SKM-1 (cell line): Measurements from ENCODE around the gene SERPINI1.

Experiments used
- DNase-seq: peaks from one replicate; lab custom pipeline; 2025; ENCODE audit not compliant: unreplicated experiment; lab: John Stamatoyannopoulos, UW

SERPINI1 gene

GRCh38 chr3:167735233-167736138 lies at the start of gene SERPINI1:
TSS of gene SERPINI1 (plus strand) at chr3:167735721. CDS start at chr3:167789129, 53,408 bp downstream.
- peak; percentile 87 for DNase-seq

- DNase-seq = no peak
Measured at GRCh38 chr3:167691366-167691765, 44.2 kb upstream of the SERPINI1 start.

GRCh38 chr3:167694121-167694520 lies 41.4 kb upstream of the SERPINI1 start:
- DNase-seq = no peak

- no peak for DNase-seq
Measured at GRCh38 chr3:167700046-167700445, 35.5 kb upstream of the SERPINI1 start.

DNA sequence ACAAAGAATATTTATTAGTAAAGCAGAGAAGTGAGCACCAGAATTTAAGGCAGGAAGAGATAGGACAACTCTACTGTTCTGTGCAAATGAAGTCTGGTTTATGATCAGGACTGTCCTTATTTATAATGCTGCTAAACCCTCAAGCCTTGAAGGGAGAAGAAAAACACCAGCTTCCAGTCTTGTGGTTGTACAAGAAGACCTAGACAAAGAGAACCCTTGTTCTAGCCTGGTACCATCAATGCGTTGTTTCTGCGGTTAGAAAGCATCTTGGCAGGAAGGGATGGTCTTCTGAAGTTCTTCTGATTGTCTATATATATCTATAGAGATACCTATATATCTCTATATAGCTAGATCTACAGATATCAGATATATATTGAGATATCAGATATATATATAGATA lies 34.6 kb upstream of the SERPINI1 start:
- no peak for DNase-seq

DNA sequence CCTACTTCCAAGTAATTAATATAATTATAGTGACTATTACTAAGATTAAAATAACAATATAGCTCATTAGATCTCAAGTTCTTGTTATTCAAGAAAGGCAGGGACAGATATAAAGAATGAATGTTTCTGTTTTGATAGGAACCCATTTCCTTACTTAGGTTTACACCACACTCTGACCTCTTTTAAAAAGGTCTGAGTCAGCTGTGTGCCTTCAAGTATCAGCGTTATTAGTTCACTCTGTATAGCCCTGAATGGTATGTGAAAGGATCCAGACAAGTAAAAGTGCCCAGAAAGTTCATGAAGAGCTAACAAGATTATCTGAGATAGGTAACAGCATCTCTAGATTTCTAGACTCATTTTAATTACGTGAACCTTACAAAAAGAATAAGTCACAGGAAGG lies 29.7 kb upstream of the SERPINI1 start:
- DNase-seq = no peak

DNA sequence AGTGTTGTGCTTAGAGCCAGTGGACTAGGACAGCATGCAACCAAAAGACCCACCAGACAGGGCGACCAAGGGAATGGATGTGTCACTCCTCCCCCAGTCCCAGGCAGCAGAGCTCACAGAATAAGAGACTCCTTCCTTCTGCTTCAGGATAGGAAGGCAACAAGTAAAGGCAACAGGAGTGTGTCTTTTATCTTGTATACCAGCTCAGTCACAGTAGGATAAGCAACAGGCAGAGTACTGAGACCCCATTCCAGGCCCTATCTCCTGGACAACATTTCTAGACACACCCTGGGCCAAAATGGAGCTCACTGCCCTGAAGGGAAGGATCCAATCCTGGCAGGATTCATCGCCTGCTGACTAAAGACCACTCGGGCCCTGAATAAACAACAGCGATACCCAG lies 25.8 kb upstream of the SERPINI1 start:
- no peak for DNase-seq

GRCh38 chr3:167710552-167710951 lies 25.0 kb upstream of the SERPINI1 start:
- DNase-seq = no peak

- no peak for DNase-seq
Measured at GRCh38 chr3:167711439-167711838, 24.1 kb upstream of the SERPINI1 start.

- no peak for DNase-seq
Measured at GRCh38 chr3:167712445-167712844, 23.1 kb upstream of the SERPINI1 start.

DNA sequence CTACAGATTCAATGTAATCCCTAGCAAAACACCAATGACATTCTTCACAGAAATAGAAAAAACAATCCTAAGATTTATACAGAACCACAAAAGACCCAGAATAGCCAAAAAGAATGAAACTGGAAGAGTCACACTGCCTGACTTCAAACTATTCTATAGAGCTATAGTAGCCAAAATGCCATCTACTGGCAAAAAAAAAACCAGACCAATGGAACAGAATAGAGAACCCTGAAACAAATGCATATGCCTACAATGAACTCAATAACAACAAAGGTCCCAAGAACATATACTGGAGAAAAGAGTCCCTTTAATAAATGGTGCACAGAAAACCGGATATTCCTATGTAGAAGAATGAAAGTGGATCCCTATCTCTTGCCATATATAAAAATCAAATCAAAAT lies 20.6 kb upstream of the SERPINI1 start:
- DNase-seq = no peak

- no peak for DNase-seq
Measured at GRCh38 chr3:167716920-167717319, 18.6 kb upstream of the SERPINI1 start.

GRCh38 chr3:167718582-167718981 lies 16.9 kb upstream of the SERPINI1 start:
- DNase-seq = no peak

DNA sequence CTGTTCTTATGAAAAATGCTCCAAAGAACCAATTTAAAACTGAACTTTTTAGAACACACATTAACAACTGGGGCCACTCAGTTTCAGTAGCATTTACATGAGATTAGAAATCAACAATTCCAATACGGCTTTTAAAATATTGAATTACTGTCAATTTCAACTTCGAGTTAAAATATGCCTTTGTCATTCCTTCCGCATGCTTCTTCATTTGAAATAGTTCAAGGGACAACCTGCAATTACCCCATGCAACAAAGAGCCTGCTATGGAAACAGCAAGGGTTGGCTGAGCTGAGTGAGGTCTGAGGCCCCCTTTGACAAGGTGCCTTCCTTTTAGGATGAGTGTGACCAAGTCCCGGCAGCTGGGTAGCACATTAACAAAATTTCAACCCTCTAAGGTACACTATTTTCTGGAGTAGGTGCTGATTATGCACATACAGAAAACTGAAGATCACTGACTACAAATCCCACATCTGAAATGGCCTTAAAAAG lies 12.5 kb upstream of the SERPINI1 start:
- no peak for DNase-seq

- no peak for DNase-seq
Measured at GRCh38 chr3:167723872-167724271, 11.6 kb upstream of the SERPINI1 start.

GRCh38 chr3:167728176-167728575 lies 7.3 kb upstream of the SERPINI1 start:
- DNase-seq = no peak

DNA sequence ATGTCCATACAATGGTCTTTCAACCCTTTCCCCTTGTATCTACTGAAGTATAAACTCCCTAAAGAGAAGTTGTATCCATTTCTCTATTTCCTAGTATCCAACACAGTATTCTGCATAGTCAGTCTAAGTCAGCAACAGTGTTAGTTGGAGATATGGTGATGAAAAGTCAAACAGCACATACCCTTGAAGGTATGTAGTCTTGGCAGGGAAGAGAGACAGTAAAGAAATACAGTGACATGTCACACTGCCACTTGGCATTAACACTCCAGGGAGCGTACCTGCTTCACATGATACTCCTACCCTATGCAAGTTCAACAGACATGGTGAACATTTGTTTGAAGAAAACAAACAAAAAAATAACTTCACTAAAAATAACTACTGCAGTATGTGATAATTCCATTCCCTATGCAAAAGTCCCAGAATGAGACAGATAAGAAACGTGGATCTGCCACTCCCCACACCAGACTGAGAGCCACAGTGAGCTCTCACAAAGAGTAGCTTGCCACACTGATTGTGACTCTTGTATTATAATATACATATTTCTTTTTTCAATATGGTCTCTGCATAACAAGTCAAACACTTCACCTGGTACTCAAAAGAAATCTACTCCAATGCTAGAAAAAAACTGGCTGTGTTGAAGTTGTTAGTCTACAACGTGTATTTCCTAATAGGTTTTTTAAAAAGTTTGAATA lies 6.7 kb upstream of the SERPINI1 start:
- no peak for DNase-seq

GRCh38 chr3:167729591-167729990 lies 5.9 kb upstream of the SERPINI1 start:
- no peak for DNase-seq

- DNase-seq = no peak
Measured at GRCh38 chr3:167731393-167731792, 4.1 kb upstream of the SERPINI1 start.

DNA sequence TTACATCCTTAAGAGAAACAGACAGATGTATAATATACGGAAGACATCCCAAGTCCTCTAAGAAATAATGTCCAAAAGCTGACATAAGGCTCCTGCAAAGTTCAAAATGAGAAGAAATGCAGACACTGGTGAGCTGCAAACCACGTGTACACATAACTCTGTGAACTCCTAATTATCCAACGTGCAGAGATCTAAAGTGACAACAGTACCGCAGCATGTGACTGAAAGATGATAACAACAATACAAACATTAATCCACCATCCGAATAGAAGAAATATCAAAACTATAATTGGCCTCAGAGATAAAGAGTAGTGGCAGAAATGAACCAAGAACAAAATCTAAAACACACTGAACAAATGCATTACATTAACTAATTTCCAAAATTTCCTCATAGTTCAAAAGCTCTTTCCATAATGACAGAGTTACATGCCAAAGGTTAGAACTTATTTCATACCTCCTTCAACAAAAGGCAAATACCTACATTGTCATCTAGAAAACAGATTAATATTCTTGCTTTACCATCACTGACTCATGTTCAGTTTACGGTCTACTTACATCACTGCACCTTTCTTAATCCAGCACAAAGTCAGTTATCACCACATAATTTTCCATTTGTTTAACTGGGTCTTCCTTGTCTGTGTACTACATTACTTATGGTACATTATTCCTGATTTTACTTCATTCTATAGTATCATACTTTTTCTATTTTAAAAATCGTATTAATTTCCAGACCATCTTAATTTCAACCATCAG lies 3.0 kb upstream of the SERPINI1 start:
- DNase-seq = no peak

DNA sequence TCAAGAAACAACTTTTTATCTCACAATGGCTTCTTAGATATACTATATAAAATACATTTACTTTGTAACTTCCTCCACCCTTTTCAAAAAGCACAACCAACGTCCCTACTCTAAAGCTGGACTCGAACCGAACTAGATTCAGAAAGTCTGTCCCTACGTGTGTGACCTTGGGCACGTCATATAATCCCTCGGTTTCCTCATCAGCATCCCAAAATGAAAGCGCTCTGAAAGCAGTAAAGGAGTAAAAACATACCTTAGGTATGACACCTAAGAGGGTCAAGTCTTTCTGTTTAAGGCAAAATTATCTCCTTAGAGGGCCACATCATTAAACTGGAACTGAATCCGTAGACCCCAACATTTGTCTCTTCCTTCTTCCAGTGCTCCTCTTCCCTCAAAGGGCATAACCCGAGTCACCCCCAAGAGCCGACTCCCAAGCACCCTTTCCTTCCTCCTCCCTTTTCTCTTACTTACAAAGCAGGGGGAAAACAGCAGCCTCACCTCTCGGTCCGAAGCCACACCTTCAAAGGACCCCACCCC lies 1.5 kb upstream of the SERPINI1 start:
- DNase-seq = no peak
